Panc1 (cell line): ENCODE data around the gene KDM5C. TPM values are rescaled to one million over a fixed set of nuclear protein-coding genes. Genes with fewer than 3 reads are reported as not detected.

Experiments used
- ATAC-seq: fragments of 200-7000 bp; cut with Tn5 transposase; 2 replicates; pipeline ENCODE4 v1.9.1; 2020; ENCODE audit warnings: mild to moderate bottlenecking, moderate library complexity
- BruUV-seq: library from RNA; stranded (reverse); fragments of 400-500 nt; replicated peaks from 2 replicates; lab custom pipeline; 2021; lab: Mats Ljungman, UMichigan
- CTCF ChIA-PET: fragments of 300-600 bp; sonication (Branson Sonifier 250); formaldehyde crosslinking; loops from one replicate; lab custom pipeline; 2022; ENCODE audit warnings: antibody characterized with exemption; lab: Charles Lee
- POLR2A ChIA-PET: fragments of 300-600 bp; sonication (Branson Sonifier 250); formaldehyde crosslinking; loops from one replicate; lab custom pipeline; 2022; ENCODE audit warnings: antibody characterized with exemption; lab: Charles Lee
- DNase-seq: peaks from one replicate; pipeline ENCODE4 v3.0.0-alpha.2; 2010; ENCODE audit warnings: low read depth, low spot score
- H3K27ac ChIP-seq: 2 replicates; pipeline ENCODE4 v1.5.1; 2011; ENCODE audit warnings: mild to moderate bottlenecking, low read length, inconsistent platforms
- H3K27me3 ChIP-seq: fragments of 200-500 bp; sonication (Bioruptor generic); 2 replicates; pipeline ENCODE4 v1.6.0; 2014; ENCODE audit warnings: low read length, inconsistent platforms; ENCODE audit not compliant: control insufficient read depth, insufficient read depth
- H3K36me3 ChIP-seq: fragments of 200-500 bp; sonication (Bioruptor generic); 2 replicates; pipeline ENCODE4 v1.5.1; 2014; ENCODE audit warnings: inconsistent platforms, mild to moderate bottlenecking, low read length, moderate library complexity; ENCODE audit not compliant: control insufficient read depth, insufficient read depth
- H3K4me1 ChIP-seq: 2 replicates; pipeline ENCODE4 v1.5.1; 2011; ENCODE audit warnings: inconsistent platforms, mild to moderate bottlenecking, low read length, moderate library complexity; ENCODE audit not compliant: control insufficient read depth, insufficient read depth
- H3K4me3 ChIP-seq, 2 experiments: 2 replicates each; pipeline ENCODE4 v1.5.1; 2011 to 2012; ENCODE audit warnings: low read depth in 2 of 2, low read length in 2 of 2, mild to moderate bottlenecking in 2 of 2, inconsistent platforms in 1 of 2, moderate library complexity in 1 of 2
- H3K9me3 ChIP-seq: fragments of 200-500 bp; sonication (Bioruptor generic); 2 replicates; pipeline ENCODE4 v1.5.1; 2014; ENCODE audit warnings: low read depth, mild to moderate bottlenecking, inconsistent platforms, low read length, moderate library complexity; ENCODE audit not compliant: control insufficient read depth, insufficient read depth
- POLR2AphosphoS5 ChIP-seq: IDR thresholded peaks from 2 replicates; pipeline ENCODE4 v1.6.1; 2012; ENCODE audit warnings: mild to moderate bottlenecking, low read depth, low read length, moderate library complexity
- SIN3A ChIP-seq: IDR thresholded peaks from 2 replicates; pipeline ENCODE4 v1.6.1; 2012; ENCODE audit warnings: low read depth, mild to moderate bottlenecking, low read length, moderate library complexity, borderline replicate concordance; ENCODE audit not compliant: insufficient read depth
- TCF7L2 ChIP-seq: IDR thresholded peaks from 2 replicates; pipeline ENCODE4 v1.6.1; 2011; ENCODE audit warnings: mild to moderate bottlenecking, low read depth, low read length, inconsistent platforms
- in situ Hi-C: cut with HindIII; loops from 2 replicates; pipeline ENCODE4 v1.10.0; 2016; ENCODE audit warnings: low sequenced_read_pairs, low pct_unique_long_range_greater_than_20kb
- intact Hi-C: fragments of 100-400 bp; cut with micrococcal nuclease; formaldehyde crosslinking; loops from one replicate; pipeline ENCODE4 v1.10.0; 2022; ENCODE audit not compliant: unreplicated experiment
- total RNA-seq: library from RNA; stranded (reverse); gene quantifications from one replicate; pipeline ENCODE4 v1.2.1, GENCODE V29; 2021; ENCODE audit not compliant: unreplicated experiment
- TF ChIP-seq, protein P1 (sequence below), 2 experiments: IDR thresholded peaks; 2 replicates each; pipeline ENCODE4 v1.6.1; 2011 to 2012; ENCODE audit warnings: low read depth in 2 of 2, control low read depth in 1 of 2, low read length in 1 of 2, mild to moderate bottlenecking in 1 of 2, moderate library complexity in 1 of 2; ENCODE audit not compliant: insufficient read depth in 1 of 2
- TF ChIP-seq, protein P2 (sequence below): fragments of 450-650 bp; IDR thresholded peaks from 2 replicates; pipeline ENCODE4 v1.5.1; 2017; ENCODE audit warnings: mild to moderate bottlenecking

The KDM5C gene
- total RNA-seq, 1 experiment from 2014 or later, result 104 TPM

- H3K36me3 ChIP-seq, result no peaks in the 10 kb centered on the region
- no TSS peak for BruUV-seq
- no peak for DNase-seq
- in situ Hi-C loops (no loop called here), intact Hi-C loops (no loop called here)
- H3K27ac ChIP-seq, result no peak overlapping the region
- H3K27me3 ChIP-seq, result no peaks in the 10 kb centered on the region
- CTCF ChIA-PET, result no interaction called here
- no peak for ATAC-seq
- H3K4me3 ChIP-seq, result no peak overlapping the region
- TF ChIP-seq TCF7L2 (no peak), SIN3A (no peak), POLR2AphosphoS5 (no peak)
- TF ChIP-seq, protein P1, sequence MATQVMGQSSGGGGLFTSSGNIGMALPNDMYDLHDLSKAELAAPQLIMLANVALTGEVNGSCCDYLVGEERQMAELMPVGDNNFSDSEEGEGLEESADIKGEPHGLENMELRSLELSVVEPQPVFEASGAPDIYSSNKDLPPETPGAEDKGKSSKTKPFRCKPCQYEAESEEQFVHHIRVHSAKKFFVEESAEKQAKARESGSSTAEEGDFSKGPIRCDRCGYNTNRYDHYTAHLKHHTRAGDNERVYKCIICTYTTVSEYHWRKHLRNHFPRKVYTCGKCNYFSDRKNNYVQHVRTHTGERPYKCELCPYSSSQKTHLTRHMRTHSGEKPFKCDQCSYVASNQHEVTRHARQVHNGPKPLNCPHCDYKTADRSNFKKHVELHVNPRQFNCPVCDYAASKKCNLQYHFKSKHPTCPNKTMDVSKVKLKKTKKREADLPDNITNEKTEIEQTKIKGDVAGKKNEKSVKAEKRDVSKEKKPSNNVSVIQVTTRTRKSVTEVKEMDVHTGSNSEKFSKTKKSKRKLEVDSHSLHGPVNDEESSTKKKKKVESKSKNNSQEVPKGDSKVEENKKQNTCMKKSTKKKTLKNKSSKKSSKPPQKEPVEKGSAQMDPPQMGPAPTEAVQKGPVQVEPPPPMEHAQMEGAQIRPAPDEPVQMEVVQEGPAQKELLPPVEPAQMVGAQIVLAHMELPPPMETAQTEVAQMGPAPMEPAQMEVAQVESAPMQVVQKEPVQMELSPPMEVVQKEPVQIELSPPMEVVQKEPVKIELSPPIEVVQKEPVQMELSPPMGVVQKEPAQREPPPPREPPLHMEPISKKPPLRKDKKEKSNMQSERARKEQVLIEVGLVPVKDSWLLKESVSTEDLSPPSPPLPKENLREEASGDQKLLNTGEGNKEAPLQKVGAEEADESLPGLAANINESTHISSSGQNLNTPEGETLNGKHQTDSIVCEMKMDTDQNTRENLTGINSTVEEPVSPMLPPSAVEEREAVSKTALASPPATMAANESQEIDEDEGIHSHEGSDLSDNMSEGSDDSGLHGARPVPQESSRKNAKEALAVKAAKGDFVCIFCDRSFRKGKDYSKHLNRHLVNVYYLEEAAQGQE (IDR thresholded peaks at IDR 0.05; ENCODE audit: insufficient read depth in 1 of 2, low read depth in 2 of 2, low read length in 1 of 2), result no peak
- TF ChIP-seq, protein P2, sequence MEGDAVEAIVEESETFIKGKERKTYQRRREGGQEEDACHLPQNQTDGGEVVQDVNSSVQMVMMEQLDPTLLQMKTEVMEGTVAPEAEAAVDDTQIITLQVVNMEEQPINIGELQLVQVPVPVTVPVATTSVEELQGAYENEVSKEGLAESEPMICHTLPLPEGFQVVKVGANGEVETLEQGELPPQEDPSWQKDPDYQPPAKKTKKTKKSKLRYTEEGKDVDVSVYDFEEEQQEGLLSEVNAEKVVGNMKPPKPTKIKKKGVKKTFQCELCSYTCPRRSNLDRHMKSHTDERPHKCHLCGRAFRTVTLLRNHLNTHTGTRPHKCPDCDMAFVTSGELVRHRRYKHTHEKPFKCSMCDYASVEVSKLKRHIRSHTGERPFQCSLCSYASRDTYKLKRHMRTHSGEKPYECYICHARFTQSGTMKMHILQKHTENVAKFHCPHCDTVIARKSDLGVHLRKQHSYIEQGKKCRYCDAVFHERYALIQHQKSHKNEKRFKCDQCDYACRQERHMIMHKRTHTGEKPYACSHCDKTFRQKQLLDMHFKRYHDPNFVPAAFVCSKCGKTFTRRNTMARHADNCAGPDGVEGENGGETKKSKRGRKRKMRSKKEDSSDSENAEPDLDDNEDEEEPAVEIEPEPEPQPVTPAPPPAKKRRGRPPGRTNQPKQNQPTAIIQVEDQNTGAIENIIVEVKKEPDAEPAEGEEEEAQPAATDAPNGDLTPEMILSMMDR, result no peak
- POLR2A ChIA-PET, result no interaction called here
- no peaks in the 10 kb centered on the region for H3K9me3 ChIP-seq
- no peaks in the 10 kb centered on the region for H3K4me1 ChIP-seq
Measured at GRCh38 chrX:53257166-53257565, 32.2 kb upstream of the KDM5C start.

- Histone ChIP-seq H3K27me3 (no peaks in the 10 kb centered on the region), H3K9me3 (no peaks in the 10 kb centered on the region), H3K4me1 (no peaks in the 10 kb centered on the region), H3K4me3 (no peak overlapping the region), H3K36me3 (no peaks in the 10 kb centered on the region), H3K27ac (no peak overlapping the region)
- TF ChIP-seq, protein P2, result no peak
- no peak for TF ChIP-seq SIN3A
- TF ChIP-seq, protein P1 (IDR thresholded peaks at IDR 0.05; ENCODE audit: insufficient read depth in 1 of 2, low read depth in 2 of 2, low read length in 1 of 2), result no peak
- TF ChIP-seq POLR2AphosphoS5, result no peak
- no peak for TF ChIP-seq TCF7L2
- POLR2A ChIA-PET, result no interaction called here
- CTCF ChIA-PET, result no interaction called here
- DNase-seq (no peak), ATAC-seq (no peak)
- in situ Hi-C loops (no loop called here), intact Hi-C loops (no loop called here)
- no TSS peak for BruUV-seq
Measured at GRCh38 chrX:53256446-53257041, 31.5 kb upstream of the KDM5C start.
